IMR-90 (cell line): ENCODE results near the gene DPH2. TPM values are rescaled to one million over a fixed set of nuclear protein-coding genes. Genes with fewer than 3 reads are reported as not detected.

Experiments
- ATAC-seq: fragments of 200-7000 bp; cut with Tn5 transposase; 2 replicates; pipeline ENCODE4 v1.9.1; 2020; ENCODE audit warnings: low read depth, mild to moderate bottlenecking, moderate library complexity
- BruUV-seq: library from RNA; stranded (reverse); fragments of 400-500 nt; replicated peaks from 2 replicates; lab custom pipeline; 2021; lab: Mats Ljungman, UMichigan
- CTCF ChIA-PET: fragments of 300-600 bp; formaldehyde crosslinking; extraction: SDS; loops from one replicate; lab custom pipeline; 2021; ENCODE audit warnings: antibody characterized with exemption; lab: Yijun Ruan, JAX
- POLR2A ChIA-PET: fragments of 300-600 bp; sonication (Branson Sonifier 250); formaldehyde crosslinking; loops from one replicate; lab custom pipeline; 2022; ENCODE audit warnings: antibody characterized with exemption; ENCODE audit not compliant: unreplicated experiment; lab: Charles Lee
- DNase-seq: peaks from one replicate; pipeline ENCODE4 v3.0.0; 2013
- H2AFZ ChIP-seq: replicated peaks from 2 replicates; pipeline ENCODE3; 2013; ENCODE audit warnings: low read length, mild to moderate bottlenecking; ENCODE audit not compliant: poor library complexity
- H2AK5ac ChIP-seq: 2 replicates; pipeline ENCODE4 v1.6.1; 2013; ENCODE audit warnings: low read depth, low read length, inconsistent platforms
- H2AK9ac ChIP-seq: replicated peaks from 2 replicates; pipeline ENCODE3; 2013; ENCODE audit warnings: mild to moderate bottlenecking, low read depth, low read length, moderate library complexity; ENCODE audit not compliant: poor library complexity
- H2BK120ac ChIP-seq: 2 replicates; pipeline ENCODE4 v1.6.1; 2013; ENCODE audit warnings: low read depth, low read length, inconsistent platforms
- H2BK15ac ChIP-seq: 3 replicates; pipeline ENCODE4 v1.6.1; 2013; ENCODE audit warnings: low read depth, low read length, inconsistent platforms
- H2BK20ac ChIP-seq: 2 replicates; pipeline ENCODE4 v1.6.1; 2013; ENCODE audit warnings: low read depth, mild to moderate bottlenecking, inconsistent platforms, low read length, moderate library complexity
- H2BK5ac ChIP-seq: 2 replicates; pipeline ENCODE4 v1.6.1; 2013; ENCODE audit warnings: mild to moderate bottlenecking, low read depth, low read length, inconsistent platforms; ENCODE audit not compliant: poor library complexity, severe bottlenecking
- H3K14ac ChIP-seq: replicated peaks from 2 replicates; pipeline ENCODE4 v1.6.1; 2013; ENCODE audit warnings: low read depth, low read length, inconsistent platforms
- H3K18ac ChIP-seq: 2 replicates; pipeline ENCODE4 v1.6.1; 2013; ENCODE audit warnings: low read depth, low read length, control low read depth
- H3K23ac ChIP-seq: 2 replicates; pipeline ENCODE4 v1.6.1; 2013; ENCODE audit warnings: low read depth, low read length, inconsistent platforms
- H3K27ac ChIP-seq: 2 replicates; pipeline ENCODE4 v1.5.1; 2013; ENCODE audit warnings: mild to moderate bottlenecking, control low read depth, low read length; ENCODE audit not compliant: insufficient read depth
- H3K27me3 ChIP-seq: 2 replicates; pipeline ENCODE4 v1.6.1; 2013; ENCODE audit warnings: low read length; ENCODE audit not compliant: control insufficient read depth, insufficient read depth
- H3K36me3 ChIP-seq: 2 replicates; pipeline ENCODE4 v1.6.1; 2013; ENCODE audit warnings: low read length, mixed read lengths; ENCODE audit not compliant: control insufficient read depth, insufficient read depth
- H3K4ac ChIP-seq: 2 replicates; pipeline ENCODE4 v1.6.1; 2013; ENCODE audit warnings: low read depth, low read length, inconsistent platforms
- H3K4me1 ChIP-seq: 2 replicates; pipeline ENCODE4 v1.6.1; 2013; ENCODE audit warnings: low read length, mixed read lengths; ENCODE audit not compliant: control insufficient read depth, insufficient read depth
- H3K4me2 ChIP-seq: 2 replicates; pipeline ENCODE4 v1.6.1; 2013; ENCODE audit warnings: low read depth, mild to moderate bottlenecking, control low read depth, low read length, moderate library complexity
- H3K4me3 ChIP-seq: 2 replicates; pipeline ENCODE4 v1.5.1; 2013; ENCODE audit warnings: low read depth, mild to moderate bottlenecking, control low read depth, low read length, moderate library complexity; ENCODE audit not compliant: insufficient read depth
- H3K56ac ChIP-seq: 2 replicates; pipeline ENCODE4 v1.6.1; 2013; ENCODE audit warnings: low read length, inconsistent platforms; ENCODE audit not compliant: insufficient read depth; ENCODE audit errors: extremely low read depth
- H3K79me1 ChIP-seq, 2 experiments: 2 replicates each; pipeline ENCODE4 v1.6.1; 2013; ENCODE audit warnings: low read length in 2 of 2, inconsistent platforms in 1 of 2, low read depth in 1 of 2
- H3K9ac ChIP-seq: 2 replicates; pipeline ENCODE4 v1.6.1; 2013; ENCODE audit warnings: low read depth, low read length, control low read depth
- H3K9me1 ChIP-seq: 2 replicates; pipeline ENCODE4 v1.6.1; 2013; ENCODE audit warnings: low read length, inconsistent platforms; ENCODE audit not compliant: insufficient read depth
- H3K9me3 ChIP-seq: 2 replicates; pipeline ENCODE4 v1.6.1; 2013; ENCODE audit warnings: low read length; ENCODE audit not compliant: control insufficient read depth, insufficient read depth
- H4K20me1 ChIP-seq: 2 replicates; pipeline ENCODE4 v1.6.1; 2013; ENCODE audit warnings: low read length, inconsistent platforms; ENCODE audit not compliant: insufficient read depth
- H4K5ac ChIP-seq: 2 replicates; pipeline ENCODE4 v1.6.1; 2013; ENCODE audit warnings: mild to moderate bottlenecking, low read depth, low read length, control low read depth
- H4K8ac ChIP-seq, 2 experiments: 2 replicates each; pipeline ENCODE4 v1.6.1; 2013; ENCODE audit warnings: low read depth in 2 of 2, low read length in 2 of 2, control low read depth in 1 of 2, inconsistent platforms in 1 of 2
- H4K91ac ChIP-seq: 2 replicates; pipeline ENCODE4 v1.6.1; 2013; ENCODE audit warnings: low read depth, low read length, inconsistent platforms; ENCODE audit not compliant: insufficient read depth
- BHLHE40 ChIP-seq: fragments of 150-350 bp; IDR thresholded peaks from 2 replicates; pipeline ENCODE4 v1.6.1; 2016; ENCODE audit warnings: mild to moderate bottlenecking, low read depth, low read length
- CEBPB ChIP-seq: IDR thresholded peaks from 2 replicates; pipeline ENCODE4 v1.6.1; 2012; ENCODE audit warnings: low read depth, low read length, improper control_type of control experiment
- CHD1 ChIP-seq: IDR thresholded peaks from 2 replicates; pipeline ENCODE4 v1.6.1; 2012; ENCODE audit warnings: low read depth, low read length, improper control_type of control experiment
- FOS ChIP-seq: fragments of 150-350 bp; IDR thresholded peaks from 2 replicates; pipeline ENCODE4 v1.6.1; 2016; ENCODE audit warnings: low read depth, low read length
- MAFK ChIP-seq: IDR thresholded peaks from 2 replicates; pipeline ENCODE4 v1.6.1; 2012; ENCODE audit warnings: low read depth, low read length, improper control_type of control experiment
- MAZ ChIP-seq: IDR thresholded peaks from 2 replicates; pipeline ENCODE4 v1.6.1; 2012; ENCODE audit warnings: low read depth, mild to moderate bottlenecking, low read length, improper control_type of control experiment, moderate library complexity, borderline replicate concordance
- MXI1 ChIP-seq: IDR thresholded peaks from 2 replicates; pipeline ENCODE4 v1.6.1; 2012; ENCODE audit warnings: low read depth, mild to moderate bottlenecking, low read length, moderate library complexity, borderline replicate concordance
- NFE2L2 ChIP-seq: fragments of 150-350 bp; IDR thresholded peaks from 2 replicates; pipeline ENCODE4 v1.6.1; 2016; ENCODE audit warnings: low read depth, mild to moderate bottlenecking, low read length
- POLR2A ChIP-seq: IDR thresholded peaks from 2 replicates; pipeline ENCODE4 v1.6.1; 2012; ENCODE audit warnings: mild to moderate bottlenecking, low read depth, low read length
- RAD21 ChIP-seq: IDR thresholded peaks from 2 replicates; pipeline ENCODE4 v1.6.1; 2012; ENCODE audit warnings: low read length, improper control_type of control experiment
- RCOR1 ChIP-seq: IDR thresholded peaks from 2 replicates; pipeline ENCODE4 v1.6.1; 2012; ENCODE audit warnings: mild to moderate bottlenecking, low read length, improper control_type of control experiment; ENCODE audit not compliant: insufficient replicate concordance
- RFX5 ChIP-seq: IDR thresholded peaks from 2 replicates; pipeline ENCODE4 v1.8.0; 2012; ENCODE audit warnings: low read depth, mild to moderate bottlenecking, low read length, moderate library complexity
- SMC3 ChIP-seq: fragments of 150-350 bp; IDR thresholded peaks from 2 replicates; pipeline ENCODE4 v1.6.1; 2016; ENCODE audit warnings: low read depth, mild to moderate bottlenecking, antibody characterized with exemption, low read length, moderate library complexity
- WGBS, 2 experiments: methylation state at CpG; one replicate each; pipeline versions ENCODE4 v1.1.5 to v1.1.7; 2013; ENCODE audit warnings: missing lambda C conversion rate in 2 of 2; ENCODE audit not compliant: insufficient read length in 1 of 2; ENCODE audit errors: extremely low coverage in 2 of 2; 5-methylcytosine and 5-hydroxymethylcytosine counted together
- dilution Hi-C: fragments of 300-500 bp; cut with HindIII; formaldehyde crosslinking; loops from one replicate; pipeline ENCODE4 v1.14.3; 2018; ENCODE audit warnings: low sequenced_read_pairs; ENCODE audit not compliant: unreplicated experiment
- in situ Hi-C: fragments of 300-500 bp; cut with MboI; formaldehyde crosslinking; loops from 3 replicates; pipeline ENCODE4 v1.14.3; 2019; ENCODE audit warnings: low sequenced_read_pairs, inconsistent platforms, mixed read lengths
- intact Hi-C: fragments of 100-400 bp; cut with micrococcal nuclease; formaldehyde crosslinking; loops from 2 replicates; pipeline ENCODE4 v1.10.0; 2022
- polyA plus RNA-seq, 3 experiments: library from polyadenylated mRNA; depleted of rRNA; stranded (reverse); fragments of >200 nt; gene quantifications; 2 replicates each; pipeline ENCODE4 v1.2.3, GENCODE V29; 2012; ENCODE audit warnings: low replicate concordance in 1 of 3
- total RNA-seq: library from RNA; depleted of rRNA; stranded (reverse); fragments of >200 nt; gene quantifications from 2 replicates; pipeline ENCODE4 v1.2.3, GENCODE V29; 2012
- TF ChIP-seq, protein P1 (sequence below): conservative IDR thresholded peaks from 2 replicates; pipeline ENCODE4 v1.5.1; 2012; ENCODE audit warnings: mild to moderate bottlenecking, low read depth, low read length, improper control_type of control experiment
- TF ChIP-seq, protein P2 (sequence below): fragments of 150-350 bp; IDR thresholded peaks from 2 replicates; pipeline ENCODE4 v1.6.1; 2017; ENCODE audit warnings: mild to moderate bottlenecking, antibody characterized with exemption, low read length, low read depth
- TF ChIP-seq, protein P3 (sequence below): fragments of 150-350 bp; IDR thresholded peaks from 2 replicates; pipeline ENCODE4 v1.6.1; 2016; ENCODE audit warnings: low read depth, mild to moderate bottlenecking, low read length, moderate library complexity, borderline replicate concordance

The DPH2 gene
- total and polyA plus RNA-seq, 2 of the 4 experiments (the other 2 are of a cell fraction), result 21.0 to 32.2 TPM

DNA sequence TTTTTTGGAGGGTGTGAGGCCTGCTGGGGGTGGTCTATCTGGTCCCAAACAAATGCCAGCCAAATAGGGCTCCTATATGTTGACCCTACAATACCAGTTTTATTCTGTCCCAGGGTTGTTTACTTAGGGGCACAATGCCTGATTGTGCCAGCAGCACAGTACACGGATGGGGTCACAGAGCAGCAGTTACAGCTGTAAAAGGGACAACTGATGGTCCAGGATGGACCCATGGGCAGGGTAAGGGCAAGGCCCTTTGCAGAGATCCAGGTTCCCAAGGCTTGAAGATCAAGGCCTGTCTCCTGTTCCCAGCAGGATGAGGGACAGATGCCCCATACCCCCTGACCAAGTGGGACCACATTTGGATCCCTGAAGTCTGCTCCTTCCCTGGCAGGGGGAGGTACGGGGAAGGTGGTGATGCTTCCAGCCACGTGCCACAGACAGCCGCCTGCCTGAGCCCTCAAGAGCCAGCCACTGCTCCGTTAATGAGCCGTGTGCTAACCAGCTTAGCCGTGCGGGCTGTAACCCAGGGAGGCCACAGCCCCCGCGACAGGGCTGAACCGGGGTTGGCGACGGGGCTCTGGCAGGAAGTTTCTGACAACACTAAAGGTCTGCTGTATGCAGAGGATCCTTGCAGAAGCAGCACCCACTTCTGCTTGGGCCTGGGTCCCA is 43.3 kb downstream of the DPH2 start:
- DNase-seq (no peak), ATAC-seq (no peak)
- H3K23ac ChIP-seq, result no peak overlapping the region
- no peak overlapping the region for H3K14ac ChIP-seq
- no peak overlapping the region for H2AK9ac ChIP-seq
- no peak overlapping the region for H2BK20ac ChIP-seq
- H3K9me1 ChIP-seq, result no peaks in the 10 kb centered on the region
- dilution Hi-C loops (no loop called here), intact Hi-C loops (no loop called here), in situ Hi-C loops (loop anchor here (10.0 kb wide), 1 partner anchor 572 kb away; no protein-coding TSS in a partner anchor)
- H3K9me3 ChIP-seq, result no peaks in the 10 kb centered on the region
- no peak overlapping the region for H3K4me2 ChIP-seq
- H3K4me1 ChIP-seq, result no peaks in the 10 kb centered on the region
- H3K56ac ChIP-seq, result no peak overlapping the region
- H2BK5ac ChIP-seq, result no peak overlapping the region
- H3K27me3 ChIP-seq, result no peaks in the 10 kb centered on the region
- H2BK120ac ChIP-seq, result no peak overlapping the region
- no peak overlapping the region for H3K9ac ChIP-seq
- H4K5ac ChIP-seq, result no peak overlapping the region
- POLR2A ChIA-PET, result no interaction called here
- peak overlapping the region; percentile 70 for H2AFZ ChIP-seq
- WGBS, 2 experiments, result 72% methylated on average over 7 of the region's 13 CpGs; no CpG with 5 or more reads in 1 of the 2 experiments
- BruUV-seq, result no TSS peak
- H3K27ac ChIP-seq, result no peak overlapping the region
- H4K91ac ChIP-seq, result no peak overlapping the region
- CTCF ChIA-PET, result no interaction called here
- TF ChIP-seq, protein P1, sequence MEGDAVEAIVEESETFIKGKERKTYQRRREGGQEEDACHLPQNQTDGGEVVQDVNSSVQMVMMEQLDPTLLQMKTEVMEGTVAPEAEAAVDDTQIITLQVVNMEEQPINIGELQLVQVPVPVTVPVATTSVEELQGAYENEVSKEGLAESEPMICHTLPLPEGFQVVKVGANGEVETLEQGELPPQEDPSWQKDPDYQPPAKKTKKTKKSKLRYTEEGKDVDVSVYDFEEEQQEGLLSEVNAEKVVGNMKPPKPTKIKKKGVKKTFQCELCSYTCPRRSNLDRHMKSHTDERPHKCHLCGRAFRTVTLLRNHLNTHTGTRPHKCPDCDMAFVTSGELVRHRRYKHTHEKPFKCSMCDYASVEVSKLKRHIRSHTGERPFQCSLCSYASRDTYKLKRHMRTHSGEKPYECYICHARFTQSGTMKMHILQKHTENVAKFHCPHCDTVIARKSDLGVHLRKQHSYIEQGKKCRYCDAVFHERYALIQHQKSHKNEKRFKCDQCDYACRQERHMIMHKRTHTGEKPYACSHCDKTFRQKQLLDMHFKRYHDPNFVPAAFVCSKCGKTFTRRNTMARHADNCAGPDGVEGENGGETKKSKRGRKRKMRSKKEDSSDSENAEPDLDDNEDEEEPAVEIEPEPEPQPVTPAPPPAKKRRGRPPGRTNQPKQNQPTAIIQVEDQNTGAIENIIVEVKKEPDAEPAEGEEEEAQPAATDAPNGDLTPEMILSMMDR, result no peak
- TF ChIP-seq BHLHE40 (no peak), NFE2L2 (no peak), MAZ (no peak), SMC3 (no peak), RFX5 (no peak), RAD21 (no peak), MXI1 (no peak), CEBPB (no peak), RCOR1 (no peak), POLR2A (no peak), MAFK (no peak), FOS (no peak), CHD1 (no peak)
- TF ChIP-seq, protein P2, sequence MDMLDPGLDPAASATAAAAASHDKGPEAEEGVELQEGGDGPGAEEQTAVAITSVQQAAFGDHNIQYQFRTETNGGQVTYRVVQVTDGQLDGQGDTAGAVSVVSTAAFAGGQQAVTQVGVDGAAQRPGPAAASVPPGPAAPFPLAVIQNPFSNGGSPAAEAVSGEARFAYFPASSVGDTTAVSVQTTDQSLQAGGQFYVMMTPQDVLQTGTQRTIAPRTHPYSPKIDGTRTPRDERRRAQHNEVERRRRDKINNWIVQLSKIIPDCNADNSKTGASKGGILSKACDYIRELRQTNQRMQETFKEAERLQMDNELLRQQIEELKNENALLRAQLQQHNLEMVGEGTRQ, result no peak
- TF ChIP-seq, protein P3, sequence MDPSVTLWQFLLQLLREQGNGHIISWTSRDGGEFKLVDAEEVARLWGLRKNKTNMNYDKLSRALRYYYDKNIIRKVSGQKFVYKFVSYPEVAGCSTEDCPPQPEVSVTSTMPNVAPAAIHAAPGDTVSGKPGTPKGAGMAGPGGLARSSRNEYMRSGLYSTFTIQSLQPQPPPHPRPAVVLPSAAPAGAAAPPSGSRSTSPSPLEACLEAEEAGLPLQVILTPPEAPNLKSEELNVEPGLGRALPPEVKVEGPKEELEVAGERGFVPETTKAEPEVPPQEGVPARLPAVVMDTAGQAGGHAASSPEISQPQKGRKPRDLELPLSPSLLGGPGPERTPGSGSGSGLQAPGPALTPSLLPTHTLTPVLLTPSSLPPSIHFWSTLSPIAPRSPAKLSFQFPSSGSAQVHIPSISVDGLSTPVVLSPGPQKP, result no peak
- H2AK5ac ChIP-seq, result no peak overlapping the region
- no peaks in the 10 kb centered on the region for H4K20me1 ChIP-seq
- no peaks in the 10 kb centered on the region for H3K79me1 ChIP-seq
- H3K36me3 ChIP-seq, result peaks cover 8% of the 10 kb centered on the region; the same call in 1 of the 2 replicates
- no peak overlapping the region for H4K8ac ChIP-seq
- H3K4me3 ChIP-seq, result no peak overlapping the region
- no peak overlapping the region for H3K18ac ChIP-seq
- no peak overlapping the region for H3K4ac ChIP-seq
- H2BK15ac ChIP-seq, result no peak overlapping the region
